H1 (cell line): Measurements from ENCODE around the gene PTPRJ. TPM values are rescaled to one million over a fixed set of nuclear protein-coding genes. Genes with fewer than 3 reads are reported as not detected.

Experiments used
- CBX5 ChIP-seq: fragments of 300-800, 300-1000 bp; sonication (generic); IDR thresholded peaks from 2 replicates; pipeline ENCODE4 v1.7.1; 2016; ENCODE audit warnings: antibody characterized with exemption, low read length, low read depth
- GTF2F1 ChIP-seq: IDR thresholded peaks from 2 replicates; pipeline ENCODE4 v1.6.1; 2012; ENCODE audit warnings: low read depth, low read length, improper control_type of control experiment, borderline replicate concordance
- MAFK ChIP-seq: IDR thresholded peaks from 2 replicates; pipeline ENCODE4 v1.6.1; 2012; ENCODE audit warnings: low read depth, mild to moderate bottlenecking, improper control_type of control experiment, low read length
- POLR2AphosphoS5 ChIP-seq: IDR thresholded peaks from 2 replicates; pipeline ENCODE4 v1.6.1; 2011; ENCODE audit warnings: low read depth, low read length
- SIN3A ChIP-seq, 2 experiments: IDR thresholded peaks in 1 of 2; conservative IDR thresholded peaks in 1 of 2; 2 replicates each; pipeline ENCODE4 v1.6.1; 2011 to 2012; ENCODE audit warnings: low read length in 2 of 2, improper control_type of control experiment in 1 of 2, low read depth in 1 of 2, mild to moderate bottlenecking in 1 of 2
- SP1 ChIP-seq: IDR thresholded peaks from 2 replicates; pipeline ENCODE4 v1.6.1; 2011; ENCODE audit warnings: low read depth, low read length
- TEAD4 ChIP-seq: IDR thresholded peaks from 2 replicates; pipeline ENCODE4 v1.6.1; 2012; ENCODE audit warnings: low read depth, low read length, inconsistent platforms, mixed read lengths
- ZNF274 ChIP-seq: IDR thresholded peaks from 2 replicates; pipeline ENCODE4 v1.7.0; 2012; ENCODE audit warnings: low read length, borderline replicate concordance; ENCODE audit errors: extremely low read depth
- polyA plus RNA-seq, 7 experiments: library from polyadenylated mRNA; depleted of rRNA in 3 of 7; stranded (reverse) in 5 of 7; unstranded in 2 of 7; fragments of >200 nt in 5 of 7; fragments of 200-250 nt in 2 of 7; gene quantifications; 1 replicate in 5 of 7; 2 replicates in 1 of 7; 4 replicates in 1 of 7; pipeline versions ENCODE4 v1.2.1 to v1.2.3, GENCODE V29; 2011 to 2013; ENCODE audit warnings: missing spikeins in 2 of 7, mixed read lengths in 2 of 7
- total RNA-seq: library from RNA; stranded (reverse); fragmentation: NEBNext Ultra II Directional; extraction: Animal tissue kit (Norgen Biotek cat#: 25700); gene quantifications from 2 replicates; pipeline ENCODE4 v1.2.1, GENCODE V29; 2021

Gene PTPRJ
- total and polyA plus RNA-seq, 2 of the 8 experiments (the other 6 are each of a cell fraction or from before 2014, with no cell fraction given): 4.4 to 22.6 TPM

DNA sequence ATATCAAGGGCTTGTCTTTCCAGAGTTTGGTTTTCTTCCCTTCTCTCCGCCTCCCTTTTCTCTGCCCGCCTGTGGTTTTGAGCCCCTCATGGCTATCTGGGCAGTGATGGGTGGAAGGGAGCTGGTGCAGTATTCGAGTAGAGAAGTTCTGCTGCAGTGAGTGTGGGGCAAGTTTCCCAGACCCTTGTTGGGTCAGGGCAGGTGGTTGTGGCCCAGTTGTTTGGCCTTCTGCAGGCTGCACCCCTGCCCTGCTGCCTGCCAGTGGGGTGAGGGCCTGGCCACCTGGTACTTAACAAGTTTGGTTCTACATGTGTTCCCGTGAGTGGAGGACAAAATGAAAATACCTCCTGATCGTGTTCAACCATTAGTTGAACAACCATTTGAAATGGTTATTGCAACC is 65.2 kb downstream of the PTPRJ start (continued):
- no peak for TF ChIP-seq GTF2F1
- TF ChIP-seq ZNF274: no peak
- TF ChIP-seq TEAD4: no peak
- TF ChIP-seq CBX5: no peak
- no peak for TF ChIP-seq SP1
- TF ChIP-seq SIN3A (conservative IDR thresholded peaks at IDR 0.05 in 1 of 2, IDR thresholded peaks at IDR 0.05 in 1 of 2; ENCODE audit: low read depth in 1 of 2, low read length in 2 of 2): no peak
- no peak for TF ChIP-seq POLR2AphosphoS5
- TF ChIP-seq MAFK: no peak
- TF ChIP-seq, all 59 proteins: peak for 0
